ENCODE data around the gene GP2. TPM values are rescaled to one million over a fixed set of nuclear protein-coding genes. Genes with fewer than 3 reads are reported as not detected.

GP2 gene
- total and polyA plus RNA-seq, 3 experiments from 2014 or later: not detected

GRCh38 chr16:20263138-20263855 lies 64.0 kb downstream of the GP2 start:
- H3K27ac ChIP-seq (ENCODE audit: low read depth, low read length): no peak overlapping the region
- ChIA-PET POLR2A (no interaction called here), CTCF (no interaction called here)
- no peaks in the 10 kb centered on the region for H3K9me3 ChIP-seq (ENCODE audit: low read length)
- Mint-ChIP-seq H3K27me3 (peaks cover 0 to 4% of the 10 kb centered on the region in 2 donors), H3K36me3 (no peaks in the 10 kb centered on the region), H3K4me1 (no peaks in the 10 kb centered on the region), H3K4me3 (no peak overlapping the region), H3K27ac (no peak overlapping the region), H3K9me3 (peaks cover 0 to 6% (median 2%) of the 10 kb centered on the region in 5 donors)
- no peak overlapping the region for H3K4me3 ChIP-seq (ENCODE audit: low read length)
- H3K27me3 ChIP-seq (ENCODE audit: insufficient read depth, low read length, poor library complexity, severe bottlenecking): no peaks in the 10 kb centered on the region
- no peaks in the 10 kb centered on the region for H3K36me3 ChIP-seq (ENCODE audit: insufficient read depth, low read length)
- no peaks in the 10 kb centered on the region for H3K4me1 ChIP-seq (ENCODE audit: insufficient read depth, low read length)
- no peak for DNase-seq

DNA sequence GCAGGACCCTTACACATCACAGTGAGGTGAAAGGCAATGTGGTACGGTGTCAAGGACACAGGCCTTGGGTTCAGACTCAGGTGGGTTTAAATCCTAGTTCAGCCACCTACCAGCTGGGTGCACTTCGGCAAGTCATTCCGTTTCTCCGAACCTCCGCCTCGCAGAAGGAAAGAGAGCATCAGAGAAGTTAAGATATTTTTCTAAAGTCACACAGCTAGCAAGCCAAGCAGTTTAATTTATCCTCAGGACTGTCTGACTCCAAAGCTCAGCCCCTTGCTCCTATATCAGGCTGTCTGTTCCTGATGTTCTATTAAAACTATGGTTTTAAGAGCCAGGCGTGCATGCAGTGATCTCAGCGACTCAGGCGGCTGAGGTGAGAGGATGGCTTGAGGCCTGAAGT lies 65.1 kb downstream of the GP2 start:
- Histone ChIP-seq H3K9me3 (ENCODE audit: low read length) (no peaks in the 10 kb centered on the region), H3K27me3 (ENCODE audit: insufficient read depth, low read length, poor library complexity, severe bottlenecking) (no peaks in the 10 kb centered on the region), H3K36me3 (ENCODE audit: insufficient read depth, low read length) (no peaks in the 10 kb centered on the region), H3K4me3 (ENCODE audit: low read length) (no peak overlapping the region), H3K27ac (ENCODE audit: low read depth, low read length) (no peak overlapping the region), H3K4me1 (ENCODE audit: insufficient read depth, low read length) (no peaks in the 10 kb centered on the region)
- DNase-seq: no peak
- Mint-ChIP-seq H3K27ac (no peak overlapping the region), H3K4me3 (no peak overlapping the region), H3K4me1 (no peaks in the 10 kb centered on the region), H3K27me3 (peaks cover 0 to 4% of the 10 kb centered on the region in 2 donors), H3K36me3 (no peaks in the 10 kb centered on the region), H3K9me3 (peaks cover 0 to 6% (median 2%) of the 10 kb centered on the region in 5 donors)
- ChIA-PET POLR2A (no interaction called here), CTCF (no interaction called here)

DNA sequence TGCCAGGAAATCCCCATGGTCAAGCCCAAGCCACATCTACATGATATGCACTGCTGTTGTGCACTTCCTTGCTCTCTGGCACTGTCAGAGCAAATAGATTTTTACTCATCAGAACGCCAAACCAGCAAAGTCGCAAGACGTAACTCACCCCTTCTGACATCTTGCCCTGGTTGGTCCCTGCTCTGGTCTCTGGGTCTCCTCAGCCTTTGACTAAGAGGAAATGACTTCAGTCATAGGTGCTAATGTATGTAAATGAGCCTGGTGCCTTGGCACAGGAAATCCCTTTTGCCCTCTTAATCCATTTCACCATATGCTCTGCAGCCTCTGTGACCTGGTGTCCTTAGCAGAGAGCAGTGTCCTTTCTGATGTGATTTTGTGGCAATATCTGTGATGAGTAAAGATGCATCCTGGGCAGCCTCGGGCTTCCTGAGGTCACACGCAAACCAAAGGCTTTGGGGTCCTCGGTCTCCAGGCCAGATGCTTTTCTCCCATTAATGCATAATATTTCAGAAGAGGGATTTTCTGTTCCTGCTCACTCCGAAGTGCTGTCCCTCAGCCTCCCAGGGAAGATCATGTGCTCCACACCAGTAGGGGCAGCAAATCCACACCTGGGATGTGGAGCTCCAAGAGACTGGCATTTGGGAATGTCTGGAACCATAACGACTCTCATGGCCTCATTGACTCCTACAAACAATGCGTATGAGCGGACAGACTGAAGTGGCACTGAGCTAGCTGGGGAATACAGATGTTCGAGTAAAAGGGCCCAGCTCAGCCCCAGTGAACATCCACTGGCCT lies 66.9 kb downstream of the GP2 start:
- no peak overlapping the region for H3K4me3 ChIP-seq (ENCODE audit: low read length)
- CTCF ChIA-PET: no interaction called here
- H3K4me1 Mint-ChIP-seq: no peaks in the 10 kb centered on the region
- H3K9me3 ChIP-seq (ENCODE audit: low read length): no peaks in the 10 kb centered on the region
- POLR2A ChIA-PET: no interaction called here
- H3K36me3 Mint-ChIP-seq: no peaks in the 10 kb centered on the region
- no peaks in the 10 kb centered on the region for H3K36me3 ChIP-seq (ENCODE audit: insufficient read depth, low read length)
- H3K27me3 Mint-ChIP-seq: peaks cover 0 to 4% of the 10 kb centered on the region in 2 donors
- no peak overlapping the region for H3K4me3 Mint-ChIP-seq
- peaks cover 0 to 6% (median 2%) of the 10 kb centered on the region in 5 donors for H3K9me3 Mint-ChIP-seq
- H3K27ac ChIP-seq (ENCODE audit: low read depth, low read length): no peak overlapping the region
- H3K27ac Mint-ChIP-seq: peak overlapping the region in 1 of 8 donors; percentile 61
- no peak for DNase-seq
- H3K27me3 ChIP-seq (ENCODE audit: insufficient read depth, low read length, poor library complexity, severe bottlenecking): no peaks in the 10 kb centered on the region
- H3K4me1 ChIP-seq (ENCODE audit: insufficient read depth, low read length): no peaks in the 10 kb centered on the region

Other genes starting within 250 kb of the GP2 start
- not detected for gene UMOD, start 25.2 kb upstream of the GP2 start, total RNA-seq
- gene UMOD, start 25.2 kb upstream of the GP2 start, polyA plus RNA-seq: not detected
- gene PDILT, start 77.2 kb upstream of the GP2 start, total RNA-seq: not detected
- not detected for gene PDILT, start 77.2 kb upstream of the GP2 start, polyA plus RNA-seq
- gene ACSM5, start 82.0 kb upstream of the GP2 start, total RNA-seq: not detected
- gene ACSM5, start 82.0 kb upstream of the GP2 start, polyA plus RNA-seq: not detected
- gene ACSM2A, start 124.0 kb upstream of the GP2 start, total RNA-seq: not detected
- gene ACSM2A, start 124.0 kb upstream of the GP2 start, polyA plus RNA-seq: not detected
- not detected for gene ACSM2B, start 248.9 kb upstream of the GP2 start, total RNA-seq
- gene ACSM2B, start 248.9 kb upstream of the GP2 start, polyA plus RNA-seq: not detected